Stimulated activated CD4-positive, alpha-beta T cell treated with anti-CD3 and anti-CD28 coated beads, Interleukin-4, amount 100 ng/mL, for 4 hours (primary cell): Measurements from ENCODE around the gene RPP21.

Experiments
- DNase-seq, 2 experiments: peaks; one replicate each; pipeline ENCODE4 v3.0.0-alpha.2; 2020

RPP21 gene

GRCh38 chr6:30386166-30386565, 41.2 kb downstream of the RPP21 start:
- no peak for DNase-seq

- no peak for DNase-seq
These were observed 46.3 kb downstream of the RPP21 start for GRCh38 chr6:30391240-30391639.

GRCh38 chr6:30394139-30394538, 49.2 kb downstream of the RPP21 start:
- no peak for DNase-seq
